ENCODE data around the gene VRK1. TPM values are rescaled to one million over a fixed set of nuclear protein-coding genes. Genes with fewer than 3 reads are reported as not detected.

The VRK1 gene
- total RNA-seq, 5 donors from 2014 or later (not counting 1 experiment from before 2014, with no cell fraction given) = 24.4 to 34.5 (median 29.4) TPM

DNA sequence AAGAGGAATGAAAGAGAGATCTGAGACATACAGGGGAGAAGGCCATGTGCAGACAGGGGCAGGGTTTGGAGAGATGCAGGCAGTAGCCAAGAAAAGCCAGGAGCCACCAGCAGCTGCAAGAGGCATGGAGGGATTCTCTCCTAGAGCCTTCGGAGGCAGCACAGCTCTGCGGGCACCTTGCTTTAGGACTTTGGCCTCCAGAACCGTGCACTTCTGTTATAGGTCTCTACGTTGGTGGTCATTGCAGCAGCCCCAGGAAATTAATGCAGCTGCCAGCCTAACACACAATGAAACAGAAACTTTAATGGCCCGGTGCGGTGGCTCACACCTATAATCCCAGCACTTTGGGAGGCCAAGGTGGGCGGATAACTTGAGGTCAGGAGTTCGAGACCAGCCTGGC, 14.7 kb upstream of the VRK1 start:
- no peaks in the 10 kb centered on the region for H3K36me3 Mint-ChIP-seq
- POLR2A ChIA-PET = no interaction called here
- DNase-seq (no peak), ATAC-seq (replicated peaks in 1 of 4) (no peak)
- H3K27me3 Mint-ChIP-seq = peaks cover 18 to 21% of the 10 kb centered on the region in 2 donors
- H3K27ac Mint-ChIP-seq = no peak overlapping the region
- Histone ChIP-seq H3K9me3 (no peaks in the 10 kb centered on the region), H3K4me3 (ENCODE audit: control insufficient read depth in 1 of 2, extremely low read depth in 1 of 2, low read length in 1 of 2) (no peak overlapping the region), H3K36me3 (ENCODE audit: control insufficient read depth in 2 of 2, extremely low read depth in 1 of 2, insufficient read depth in 1 of 2, low read length in 1 of 2) (no peaks in the 10 kb centered on the region), H3K27ac (ENCODE audit: low read length) (no peak overlapping the region), H3K27me3 (replicated peaks in 1 of 2; ENCODE audit: control insufficient read depth in 2 of 2, extremely low read depth in 1 of 2, insufficient read depth in 2 of 2, low read length in 1 of 2) (peaks cover 0 to 15% of the 10 kb centered on the region in 2 experiments), H3K4me1 (ENCODE audit: control insufficient read depth in 1 of 2, extremely low read depth in 1 of 2, insufficient read depth in 2 of 2, low read length in 2 of 2) (no peaks in the 10 kb centered on the region)
- no peaks in the 10 kb centered on the region for H3K9me3 Mint-ChIP-seq
- CTCF ChIA-PET = interaction anchor here in 1 of 2 donors (1.1 kb wide), 1 partner anchor 29 kb away, joined by 3 read pairs; no protein-coding TSS in a partner anchor
- no peaks in the 10 kb centered on the region for H3K4me1 Mint-ChIP-seq
- no peak overlapping the region for H3K4me3 Mint-ChIP-seq
- 83% methylated on average over 1 of the region's 8 CpGs for WGBS (ENCODE audit: insufficient coverage)

DNA sequence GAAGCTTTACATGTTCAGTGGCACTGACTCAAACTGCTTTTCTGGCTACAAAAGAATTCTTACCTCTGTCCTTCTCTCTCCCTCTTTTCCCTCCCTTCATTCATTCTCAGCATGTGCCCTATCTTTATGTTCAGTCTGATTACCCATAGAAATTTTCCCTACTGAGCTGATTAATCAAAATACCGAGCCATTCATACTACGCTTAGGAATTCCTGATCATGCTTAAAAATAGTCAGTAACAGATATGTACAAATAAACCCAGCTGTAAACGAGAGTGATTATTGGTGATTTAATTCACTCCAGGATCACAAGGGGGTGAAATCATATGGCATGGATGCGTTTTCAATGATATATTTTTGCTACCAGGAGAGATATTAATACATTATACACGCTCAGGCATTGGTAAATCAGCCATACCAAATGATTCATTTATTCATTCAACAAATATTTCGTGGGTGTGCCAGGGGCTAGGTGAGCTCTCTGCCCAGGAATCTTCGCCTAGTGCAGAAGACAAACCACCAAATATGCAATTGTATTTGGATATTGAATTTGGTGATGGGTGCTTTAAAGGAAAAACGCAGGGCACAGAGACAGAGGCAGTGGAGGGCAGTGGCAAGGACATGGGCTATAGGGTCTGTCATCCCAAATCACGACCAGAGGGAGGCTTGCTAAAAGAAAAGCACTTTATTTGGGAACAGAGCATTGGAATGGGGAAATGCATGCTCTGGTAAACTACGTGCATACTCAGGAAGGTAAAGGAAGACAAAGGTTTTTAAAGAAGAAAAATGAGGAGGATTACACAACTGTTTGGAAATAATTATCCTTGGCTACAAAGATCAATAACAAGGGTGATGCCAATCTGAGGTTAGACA, 13.9 kb upstream of the VRK1 start:
- H3K4me3 ChIP-seq (ENCODE audit: control insufficient read depth in 1 of 2, extremely low read depth in 1 of 2, low read length in 1 of 2) = no peak overlapping the region
- 47% methylated on average over 3 of the region's 10 CpGs for WGBS (ENCODE audit: insufficient coverage)
- peaks cover 19 to 21% of the 10 kb centered on the region in 2 donors for H3K27me3 Mint-ChIP-seq
- H3K9me3 Mint-ChIP-seq = no peaks in the 10 kb centered on the region
- H3K4me1 Mint-ChIP-seq = no peaks in the 10 kb centered on the region
- H3K4me3 Mint-ChIP-seq = no peak overlapping the region
- no peaks in the 10 kb centered on the region for H3K36me3 Mint-ChIP-seq
- ATAC-seq (replicated peaks in 1 of 4) = no peak
- ChIA-PET CTCF (interaction anchor here in 1 of 2 donors (1.1 kb wide), 1 partner anchor 28 kb away, joined by 3 read pairs; no protein-coding TSS in a partner anchor), POLR2A (interaction anchor here in 1 of 2 donors (0.6 kb wide), 1 partner anchor 1434 kb away, joined by 3 read pairs; no protein-coding TSS in a partner anchor)
- DNase-seq = no peak
- H3K27ac ChIP-seq (ENCODE audit: low read length) = no peak overlapping the region
- no peaks in the 10 kb centered on the region for H3K36me3 ChIP-seq (ENCODE audit: control insufficient read depth in 2 of 2, extremely low read depth in 1 of 2, insufficient read depth in 1 of 2, low read length in 1 of 2)
- H3K4me1 ChIP-seq (ENCODE audit: control insufficient read depth in 1 of 2, extremely low read depth in 1 of 2, insufficient read depth in 2 of 2, low read length in 2 of 2) = no peaks in the 10 kb centered on the region
- H3K27ac Mint-ChIP-seq = no peak overlapping the region
- no peaks in the 10 kb centered on the region for H3K9me3 ChIP-seq
- peaks cover 0 to 14% of the 10 kb centered on the region in 2 experiments for H3K27me3 ChIP-seq (replicated peaks in 1 of 2; ENCODE audit: control insufficient read depth in 2 of 2, extremely low read depth in 1 of 2, insufficient read depth in 2 of 2, low read length in 1 of 2)

DNA sequence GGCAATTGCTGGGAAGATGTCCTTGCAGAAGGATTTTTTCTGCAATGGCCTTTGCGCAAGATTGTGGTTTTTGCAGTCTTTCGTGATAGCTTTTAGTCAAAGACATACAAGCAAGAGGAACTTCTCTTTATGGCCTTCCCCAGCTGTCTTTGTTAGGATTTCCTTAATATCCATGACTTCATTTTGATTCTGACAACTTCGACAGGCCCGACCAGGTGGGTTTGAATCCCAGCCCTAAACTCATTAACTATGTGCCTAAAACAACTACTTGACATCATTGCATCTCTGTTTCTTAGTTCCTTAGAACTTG, 13.3 kb upstream of the VRK1 start:
- Histone ChIP-seq H3K9me3 (no peaks in the 10 kb centered on the region), H3K4me3 (ENCODE audit: control insufficient read depth in 1 of 2, extremely low read depth in 1 of 2, low read length in 1 of 2) (no peak overlapping the region), H3K27ac (ENCODE audit: low read length) (no peak overlapping the region), H3K36me3 (ENCODE audit: control insufficient read depth in 2 of 2, extremely low read depth in 1 of 2, insufficient read depth in 1 of 2, low read length in 1 of 2) (no peaks in the 10 kb centered on the region), H3K4me1 (ENCODE audit: control insufficient read depth in 1 of 2, extremely low read depth in 1 of 2, insufficient read depth in 2 of 2, low read length in 2 of 2) (no peaks in the 10 kb centered on the region), H3K27me3 (replicated peaks in 1 of 2; ENCODE audit: control insufficient read depth in 2 of 2, extremely low read depth in 1 of 2, insufficient read depth in 2 of 2, low read length in 1 of 2) (peaks cover 0 to 14% of the 10 kb centered on the region in 2 experiments)
- Mint-ChIP-seq H3K27me3 (peaks cover 19 to 23% of the 10 kb centered on the region in 2 donors), H3K4me3 (no peak overlapping the region), H3K9me3 (no peaks in the 10 kb centered on the region), H3K27ac (no peak overlapping the region), H3K4me1 (no peaks in the 10 kb centered on the region), H3K36me3 (no peaks in the 10 kb centered on the region)
- ChIA-PET POLR2A (no interaction called here), CTCF (no interaction called here)
- no peak for DNase-seq
- WGBS (ENCODE audit: insufficient coverage) = 4% methylated on average over 2 of the region's 4 CpGs
- no peak for ATAC-seq (replicated peaks in 1 of 4)

DNA sequence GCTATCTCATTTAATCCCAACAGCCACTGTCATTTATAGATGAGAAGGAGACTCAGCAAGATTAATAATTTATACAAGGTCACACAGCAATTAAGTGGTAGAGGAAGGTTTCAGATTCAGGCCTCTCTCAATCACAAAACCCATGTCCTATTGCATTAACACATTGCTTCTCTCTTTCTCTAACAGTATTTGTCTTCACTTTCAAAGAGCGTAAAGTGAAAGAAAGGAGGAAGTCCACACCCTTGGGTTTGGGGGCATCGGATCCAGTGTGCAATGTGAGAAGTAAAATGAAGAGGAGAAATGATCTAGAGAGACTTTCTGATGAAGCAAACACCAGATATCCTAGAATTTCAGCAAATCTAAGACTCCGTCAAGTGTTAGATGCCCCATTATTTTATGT, 7.0 kb upstream of the VRK1 start:
- H3K27me3 Mint-ChIP-seq = peaks cover 20 to 23% of the 10 kb centered on the region in 2 donors
- no peaks in the 10 kb centered on the region for H3K9me3 Mint-ChIP-seq

DNA sequence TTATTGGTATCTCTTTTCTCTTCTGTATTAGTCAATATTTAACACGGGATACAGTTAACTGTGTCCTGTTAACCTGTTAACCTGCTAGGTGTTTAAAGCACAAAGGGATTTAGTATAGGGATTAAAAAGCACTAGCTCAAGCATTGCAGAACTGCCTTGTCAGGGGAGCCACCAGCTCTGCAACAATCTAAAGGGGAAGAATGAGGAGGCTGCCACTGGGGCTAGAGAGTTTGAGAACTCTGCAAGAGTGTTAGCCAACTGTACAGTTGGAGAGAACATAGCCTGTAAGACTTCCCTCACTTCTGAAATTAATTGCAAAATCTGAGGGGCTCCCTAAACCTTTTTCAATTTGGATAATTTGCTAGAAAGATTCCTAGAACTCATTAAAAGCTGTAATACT, 6.5 kb upstream of the VRK1 start:
- no peak for DNase-seq
- Mint-ChIP-seq H3K27me3 (peaks cover 18 to 20% of the 10 kb centered on the region in 2 donors), H3K27ac (no peak overlapping the region), H3K9me3 (no peaks in the 10 kb centered on the region), H3K4me3 (no peak overlapping the region), H3K36me3 (no peaks in the 10 kb centered on the region), H3K4me1 (peaks cover 0 to 6% (median 3%) of the 10 kb centered on the region in 3 donors)
- peaks cover 0 to 4% of the 10 kb centered on the region in 2 experiments for H3K27me3 ChIP-seq (replicated peaks in 1 of 2; ENCODE audit: control insufficient read depth in 2 of 2, extremely low read depth in 1 of 2, insufficient read depth in 2 of 2, low read length in 1 of 2)
- ATAC-seq (replicated peaks in 1 of 4) = no peak
- no peaks in the 10 kb centered on the region for H3K4me1 ChIP-seq (ENCODE audit: control insufficient read depth in 1 of 2, extremely low read depth in 1 of 2, insufficient read depth in 2 of 2, low read length in 2 of 2)
- ChIA-PET POLR2A (no interaction called here), CTCF (no interaction called here)
- no peaks in the 10 kb centered on the region for H3K36me3 ChIP-seq (ENCODE audit: control insufficient read depth in 2 of 2, extremely low read depth in 1 of 2, insufficient read depth in 1 of 2, low read length in 1 of 2)
- WGBS (ENCODE audit: insufficient coverage) = no CpG with 5 or more reads among the region's 1 CpG
- no peak overlapping the region for H3K4me3 ChIP-seq (ENCODE audit: control insufficient read depth in 1 of 2, extremely low read depth in 1 of 2, low read length in 1 of 2)
- no peak overlapping the region for H3K27ac ChIP-seq (ENCODE audit: low read length)
- no peaks in the 10 kb centered on the region for H3K9me3 ChIP-seq

More for the DNA sequence above, 7.0 kb upstream of the VRK1 start:
- H3K4me1 ChIP-seq (ENCODE audit: control insufficient read depth in 1 of 2, extremely low read depth in 1 of 2, insufficient read depth in 2 of 2, low read length in 2 of 2) = no peaks in the 10 kb centered on the region
- no peak overlapping the region for H3K4me3 ChIP-seq (ENCODE audit: control insufficient read depth in 1 of 2, extremely low read depth in 1 of 2, low read length in 1 of 2)
- WGBS (ENCODE audit: insufficient coverage) = no CpG with 5 or more reads among the region's 3 CpGs
- H3K27ac ChIP-seq (ENCODE audit: low read length) = no peak overlapping the region
- peaks cover 0 to 3% of the 10 kb centered on the region in 2 experiments for H3K27me3 ChIP-seq (replicated peaks in 1 of 2; ENCODE audit: control insufficient read depth in 2 of 2, extremely low read depth in 1 of 2, insufficient read depth in 2 of 2, low read length in 1 of 2)
- peaks cover 0 to 6% (median 3%) of the 10 kb centered on the region in 3 donors for H3K4me1 Mint-ChIP-seq
- no peaks in the 10 kb centered on the region for H3K36me3 Mint-ChIP-seq
- CTCF ChIA-PET = no interaction called here
- no peak for ATAC-seq (replicated peaks in 1 of 4)
- no peaks in the 10 kb centered on the region for H3K36me3 ChIP-seq (ENCODE audit: control insufficient read depth in 2 of 2, extremely low read depth in 1 of 2, insufficient read depth in 1 of 2, low read length in 1 of 2)
- H3K9me3 ChIP-seq = no peaks in the 10 kb centered on the region
- no peak overlapping the region for H3K4me3 Mint-ChIP-seq
- DNase-seq = no peak
- no peak overlapping the region for H3K27ac Mint-ChIP-seq
- POLR2A ChIA-PET = no interaction called here

DNA sequence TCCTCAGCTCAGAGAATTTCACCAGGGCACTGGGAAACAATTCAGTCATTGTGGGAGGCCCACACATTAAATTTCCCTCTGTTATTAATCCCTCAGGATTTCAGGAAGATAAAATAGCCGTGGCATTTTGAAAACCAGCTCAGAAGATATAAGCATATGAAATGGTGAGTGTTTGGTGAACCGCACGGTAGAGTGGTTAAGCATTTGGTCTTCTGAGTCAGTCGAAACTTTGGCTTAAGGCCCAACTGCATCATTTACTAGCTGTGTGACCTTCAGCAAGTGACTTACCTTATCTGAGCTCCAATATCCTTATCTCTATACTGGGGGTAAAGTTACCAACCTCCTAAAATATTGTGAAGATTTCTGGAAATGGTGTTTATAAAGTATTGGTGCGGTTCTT, 5.2 kb upstream of the VRK1 start:
- CTCF ChIA-PET = no interaction called here
- Histone ChIP-seq H3K4me1 (ENCODE audit: control insufficient read depth in 1 of 2, extremely low read depth in 1 of 2, insufficient read depth in 2 of 2, low read length in 2 of 2) (peaks cover 0 to 1% of the 10 kb centered on the region in 2 experiments), H3K36me3 (ENCODE audit: control insufficient read depth in 2 of 2, extremely low read depth in 1 of 2, insufficient read depth in 1 of 2, low read length in 1 of 2) (no peaks in the 10 kb centered on the region), H3K4me3 (ENCODE audit: control insufficient read depth in 1 of 2, extremely low read depth in 1 of 2, low read length in 1 of 2) (no peak overlapping the region), H3K27me3 (replicated peaks in 1 of 2; ENCODE audit: control insufficient read depth in 2 of 2, extremely low read depth in 1 of 2, insufficient read depth in 2 of 2, low read length in 1 of 2) (peaks cover 0 to 4% of the 10 kb centered on the region in 2 experiments), H3K27ac (ENCODE audit: low read length) (no peak overlapping the region), H3K9me3 (no peaks in the 10 kb centered on the region)
- Mint-ChIP-seq H3K27ac (no peak overlapping the region), H3K4me1 (peaks cover 3 to 8% (median 6%) of the 10 kb centered on the region in 3 donors), H3K27me3 (peaks cover 10 to 15% of the 10 kb centered on the region in 2 donors), H3K36me3 (no peaks in the 10 kb centered on the region), H3K4me3 (no peak overlapping the region), H3K9me3 (no peaks in the 10 kb centered on the region)
- no peak for DNase-seq
- ATAC-seq (replicated peaks in 1 of 4) = no peak
- POLR2A ChIA-PET = no interaction called here
- WGBS (ENCODE audit: insufficient coverage) = no CpG with 5 or more reads among the region's 5 CpGs
